Mucosa of descending colon (tissue), 3 donors: ENCODE results near the gene KRT33A. TPM values are rescaled to one million over a fixed set of nuclear protein-coding genes. Genes with fewer than 3 reads are reported as not detected.
"Not testable (repeated sequence)": the region's sequence is repeated elsewhere in the genome, so short reads cannot be mapped to it uniquely, and the experiment has no call there.

ENCODE experiments used
- ATAC-seq: fragments of 200-7000 bp; cut with Tn5 transposase; one replicate; pipeline ENCODE4 v1.9.1; 2020; ENCODE audit warnings: mild to moderate bottlenecking, moderate library complexity
- DNase-seq, 3 donors: peaks; one replicate each; pipeline ENCODE4 v3.0.0-alpha.2; 2020
- H3K36me3 ChIP-seq: fragments of 200-600 bp; one replicate; pipeline ENCODE4 v1.8.0; 2021; ENCODE audit warnings: low read depth, mild to moderate bottlenecking
- H3K4me1 ChIP-seq: fragments of 200-600 bp; one replicate; pipeline ENCODE4 v1.8.0; 2021; ENCODE audit warnings: low read depth, mild to moderate bottlenecking
- H3K4me3 ChIP-seq: fragments of 200-600 bp; one replicate; pipeline ENCODE4 v1.8.0; 2021; ENCODE audit warnings: mild to moderate bottlenecking
- H3K9me3 ChIP-seq: fragments of 200-600 bp; one replicate; pipeline ENCODE4 v1.8.0; 2021; ENCODE audit warnings: mild to moderate bottlenecking
- CTCF ChIP-seq: fragments of 200-600 bp; IDR thresholded peaks from one replicate; pipeline ENCODE4 v1.8.0; 2022; ENCODE audit warnings: antibody characterized with exemption, mild to moderate bottlenecking
- intact Hi-C, 2 donors: fragments of 100-400 bp; cut with DNase I in 1 of 2; cut with micrococcal nuclease in 1 of 2; formaldehyde crosslinking; loops; one replicate each; pipeline versions ENCODE4 v1.11.0 to v1.11.1; 2022; cut with DNase I, micrococcal nuclease
- total RNA-seq, 3 donors: library from RNA; stranded (reverse); fragmentation: NEBNext Ultra II Directional in 2 of 3; extraction: Animal tissue kit (Norgen Biotek cat#: 25700) in 2 of 3; gene quantifications; one replicate each; pipeline versions ENCODE4 v1.2.1 to v1.2.4, GENCODE V29; 2021 to 2023
- donor health status: DM: no; HTN: no; CAD: no; lungs with moderate emphysema.
- donor health status: DM: no; HTN: no; CAD: no.
- donor health status: DM: no; HTN: yes; CAD: no.

The KRT33A gene
- total RNA-seq, 3 donors from 2014 or later = not detected

GRCh38 chr17:41386227-41386626, 35.6 kb upstream of the KRT33A start:
- no peak for TF ChIP-seq CTCF
- no peaks in the 10 kb centered on the region for H3K4me1 ChIP-seq
- intact Hi-C loops = no loop called here
- DNase-seq (no peak), ATAC-seq (no peak)
- no peak overlapping the region for H3K4me3 ChIP-seq
- H3K9me3 ChIP-seq = peaks cover 10% of the 10 kb centered on the region
- no peaks in the 10 kb centered on the region for H3K36me3 ChIP-seq

- H3K36me3 ChIP-seq = no peaks in the 10 kb centered on the region
- ATAC-seq (no peak), DNase-seq (no peak)
- H3K9me3 ChIP-seq = peaks cover 10% of the 10 kb centered on the region
- no peaks in the 10 kb centered on the region for H3K4me1 ChIP-seq
- no peak overlapping the region for H3K4me3 ChIP-seq
- intact Hi-C loops = no loop called here
- TF ChIP-seq CTCF = no peak
Observed at GRCh38 chr17:41383690-41384089, 33.1 kb upstream of the KRT33A start.

- no peak for TF ChIP-seq CTCF
- intact Hi-C loops = no loop called here
Observed at GRCh38 chr17:41382394-41382793, 31.8 kb upstream of the KRT33A start.

GRCh38 chr17:41381943-41382342, 31.3 kb upstream of the KRT33A start, which contains the start of gene KRT34:
Gene KRT34 (minus strand): TSS chr17:41382306. CDS start chr17:41382246, 60 bp downstream.
- DNase-seq, H3K36me3 ChIP-seq, H3K4me1 ChIP-seq, H3K9me3 ChIP-seq, H3K4me3 ChIP-seq, ATAC-seq, intact Hi-C loops: not testable (repeated sequence)

More at GRCh38 chr17:41382394-41382793, 31.8 kb upstream of the KRT33A start:
- Histone ChIP-seq H3K36me3 (no peaks in the 10 kb centered on the region), H3K4me3 (no peak overlapping the region), H3K4me1 (no peaks in the 10 kb centered on the region), H3K9me3 (peaks cover 10% of the 10 kb centered on the region)
- DNase-seq (no peak), ATAC-seq (no peak)

- DNase-seq, intact Hi-C loops, ATAC-seq: not testable (repeated sequence)
Observed at GRCh38 chr17:41380091-41380490, 29.5 kb upstream of the KRT33A start.

GRCh38 chr17:41377546-41377945, 26.9 kb upstream of the KRT33A start:
- Histone ChIP-seq H3K9me3 (no peaks in the 10 kb centered on the region), H3K4me1 (no peaks in the 10 kb centered on the region), H3K4me3 (no peak overlapping the region), H3K36me3 (no peaks in the 10 kb centered on the region)
- intact Hi-C loops = no loop called here
- ATAC-seq = no peak
- DNase-seq = no peak
- no peak for TF ChIP-seq CTCF

More at GRCh38 chr17:41380091-41380490, 29.5 kb upstream of the KRT33A start:
- H3K36me3 ChIP-seq, H3K9me3 ChIP-seq, H3K4me1 ChIP-seq, H3K4me3 ChIP-seq: not testable (repeated sequence)

- DNase-seq (no peak), ATAC-seq (no peak)
- intact Hi-C loops = no loop called here
- Histone ChIP-seq H3K4me3 (no peak within 1 kb of the TSS), H3K36me3 (no peaks in the 10 kb centered on the region), H3K4me1 (no peaks in the 10 kb centered on the region), H3K9me3 (no peaks in the 10 kb centered on the region)
- TF ChIP-seq CTCF = no peak
Observed at GRCh38 chr17:41369713-41370112, 19.1 kb upstream of the KRT33A start, which contains the start of gene KRT33B. Gene KRT33B (minus strand): TSS chr17:41369813. CDS start chr17:41369750, 63 bp downstream.
